GM23338 (cell line): ENCODE measurements around the gene UPK1B. TPM values are rescaled to one million over a fixed set of nuclear protein-coding genes. Genes with fewer than 3 reads are reported as not detected.

Experiments used
- ATAC-seq: fragments of 200-7000 bp; cut with Tn5 transposase; 3 replicates; pipeline ENCODE4 v1.9.1; 2020
- DNase-seq: peaks from one replicate; pipeline ENCODE4 v3.0.0-alpha.2; 2015; ENCODE audit warnings: low spot score
- H2AFZ ChIP-seq: fragments of 200-600 bp; sonication (generic); 2 replicates; pipeline ENCODE4 v1.8.0; 2016; ENCODE audit warnings: antibody characterized with exemption, mild to moderate bottlenecking, moderate library complexity
- H3F3A ChIP-seq: fragments of 200-600 bp; sonication (generic); replicated peaks from 2 replicates; pipeline ENCODE4 v1.8.0; 2017; ENCODE audit warnings: antibody characterized with exemption, mixed run types, low read depth
- H3K27ac ChIP-seq: fragments of 200-600 bp; sonication (generic); 2 replicates; pipeline ENCODE4 v1.6.1; 2016; ENCODE audit warnings: low read depth
- H3K27me3 ChIP-seq: fragments of 200-600 bp; sonication (generic); 2 replicates; pipeline ENCODE4 v1.8.0; 2016; ENCODE audit warnings: mild to moderate bottlenecking, mixed run types, moderate library complexity; ENCODE audit not compliant: insufficient read depth
- H3K36me3 ChIP-seq: fragments of 200-600 bp; sonication (generic); 2 replicates; pipeline ENCODE4 v1.8.0; 2016; ENCODE audit warnings: mild to moderate bottlenecking; ENCODE audit not compliant: insufficient read depth
- H3K4me1 ChIP-seq: fragments of 200-600 bp; sonication (generic); 2 replicates; pipeline ENCODE4 v1.8.0; 2016; ENCODE audit warnings: mild to moderate bottlenecking, moderate library complexity; ENCODE audit not compliant: insufficient read depth
- H3K4me2 ChIP-seq: fragments of 200-600 bp; sonication (generic); 2 replicates; pipeline ENCODE4 v1.7.1; 2017; ENCODE audit warnings: mixed run types
- H3K4me3 ChIP-seq: fragments of 200-600 bp; sonication (generic); 2 replicates; pipeline ENCODE4 v1.6.1; 2016; ENCODE audit warnings: mixed run types
- H3K79me2 ChIP-seq: fragments of 200-600 bp; sonication (generic); replicated peaks from 2 replicates; pipeline ENCODE4 v1.8.0; 2017; ENCODE audit warnings: mild to moderate bottlenecking; ENCODE audit not compliant: insufficient read depth
- H3K9me2 ChIP-seq: fragments of 200-600 bp; sonication (generic); 2 replicates; pipeline ENCODE4 v1.8.0; 2017; ENCODE audit not compliant: insufficient read depth
- H4K20me1 ChIP-seq: fragments of 200-600 bp; sonication (generic); replicated peaks from 2 replicates; pipeline ENCODE4 v1.8.0; 2017; ENCODE audit warnings: mild to moderate bottlenecking; ENCODE audit not compliant: insufficient read depth
- H3K27ac Mint-ChIP-seq: 2 replicates; pipeline ENCODE4 v1.8.0; 2020; ENCODE audit warnings: inconsistent platforms, mild to moderate bottlenecking, moderate library complexity, mixed read lengths
- H3K27me3 Mint-ChIP-seq: 3 replicates; pipeline ENCODE4 v1.8.0; 2022; ENCODE audit warnings: low read depth, mild to moderate bottlenecking, moderate library complexity, mixed read lengths, inconsistent platforms; ENCODE audit not compliant: insufficient read depth, poor library complexity
- H3K36me3 Mint-ChIP-seq: 3 replicates; pipeline ENCODE4 v1.8.0; 2021; ENCODE audit warnings: low read depth, mild to moderate bottlenecking, inconsistent platforms, moderate library complexity, mixed read lengths
- H3K4me1 Mint-ChIP-seq: 3 replicates; pipeline ENCODE4 v1.8.0; 2020; ENCODE audit warnings: mild to moderate bottlenecking, inconsistent platforms, mixed read lengths
- H3K4me3 Mint-ChIP-seq: 3 replicates; pipeline ENCODE4 v1.8.0; 2021; ENCODE audit warnings: moderate library complexity, mild to moderate bottlenecking, inconsistent platforms, mixed read lengths
- H3K9me3 Mint-ChIP-seq: 3 replicates; pipeline ENCODE4 v1.8.0; 2020; ENCODE audit warnings: moderate library complexity, mild to moderate bottlenecking, inconsistent platforms, mixed read lengths
- CREB1 ChIP-seq: fragments of 250-450 bp; sonication (Bioruptor Pico); IDR thresholded peaks from 2 replicates; pipeline ENCODE4 v1.5.0; 2020; ENCODE audit warnings: low read depth, mild to moderate bottlenecking, moderate library complexity
- EZH2phosphoT487 ChIP-seq: fragments of 200-600 bp; sonication (generic); IDR thresholded peaks from one replicate; pipeline ENCODE4 v1.8.1; 2018; ENCODE audit warnings: antibody characterized with exemption; ENCODE audit not compliant: unreplicated experiment
- JUNB ChIP-seq: IDR thresholded peaks from one replicate; pipeline ENCODE4 v1.6.1; 2016; ENCODE audit warnings: antibody characterized with exemption; ENCODE audit not compliant: unreplicated experiment
- NANOG ChIP-seq: IDR thresholded peaks from 2 replicates; pipeline ENCODE4 v1.6.1; 2016; ENCODE audit warnings: antibody characterized with exemption, borderline replicate concordance
- POLR2AphosphoS5 ChIP-seq: IDR thresholded peaks from 2 replicates; pipeline ENCODE4 v1.6.1; 2016; ENCODE audit warnings: antibody characterized with exemption, low read depth
- STAT1 ChIP-seq: IDR thresholded peaks from one replicate; pipeline ENCODE4 v1.6.1; 2016; ENCODE audit warnings: antibody characterized with exemption; ENCODE audit not compliant: unreplicated experiment
- ZNF114 ChIP-seq: fragments of 250-450 bp; sonication (Bioruptor Pico); IDR thresholded peaks from 2 replicates; pipeline ENCODE4 v1.5.0; 2020; ENCODE audit warnings: mild to moderate bottlenecking, moderate library complexity
- ZNF331 ChIP-seq: fragments of 250-450 bp; sonication (Bioruptor Pico); IDR thresholded peaks from 2 replicates; pipeline ENCODE4 v1.5.0; 2020; ENCODE audit warnings: low read depth, mild to moderate bottlenecking, moderate library complexity
- polyA plus RNA-seq: library from polyadenylated mRNA; unstranded; fragments of >200 nt; fragmentation: Nextera tagmentation; extraction: Ambion mirVana; gene quantifications from 2 replicates; pipeline ENCODE4 v1.2.1, GENCODE V29; 2016
- total RNA-seq: library from RNA; depleted of rRNA; stranded (reverse); fragments of >200 nt; shearing (Covaris generic); gene quantifications from 2 replicates; pipeline ENCODE4 v1.2.3, GENCODE V29; 2014
- TF ChIP-seq, protein P1 (sequence below): IDR thresholded peaks from 2 replicates; pipeline ENCODE4 v1.6.1; 2016; ENCODE audit warnings: antibody characterized with exemption
- TF ChIP-seq, protein P2 (sequence below): IDR thresholded peaks from one replicate; pipeline ENCODE4 v1.6.1; 2018; ENCODE audit warnings: antibody characterized with exemption; ENCODE audit not compliant: unreplicated experiment
- TF ChIP-seq, protein P3 (sequence below): fragments of 250-450 bp; sonication (Bioruptor Pico); IDR thresholded peaks from 2 replicates; pipeline ENCODE4 v1.5.0; 2020; ENCODE audit warnings: mild to moderate bottlenecking, moderate library complexity

UPK1B gene
- total and polyA plus RNA-seq, 2 experiments from 2014 or later = 0.39 to 0.66 TPM

DNA sequence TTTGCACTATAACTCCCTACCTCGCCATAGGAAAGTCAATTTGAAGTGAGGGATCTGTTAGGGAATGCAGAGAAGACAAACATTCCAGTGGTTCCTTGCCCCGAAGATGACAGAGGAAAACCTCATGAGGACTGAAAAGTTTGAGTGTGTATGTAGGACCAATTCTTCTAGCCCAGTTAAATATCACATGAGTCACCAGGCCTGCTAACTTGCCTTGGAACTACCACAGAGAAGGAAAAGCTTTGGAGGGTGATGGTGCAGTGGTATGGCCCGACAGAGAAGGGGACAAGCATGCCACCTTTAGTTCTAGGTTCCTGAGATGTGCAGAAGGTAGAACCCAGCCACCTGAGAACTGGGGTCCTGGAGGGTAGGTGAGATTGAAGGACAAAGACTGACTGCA, 2.6 kb upstream of the UPK1B start:
- H4K20me1 ChIP-seq = no peaks in the 10 kb centered on the region
- no peaks in the 10 kb centered on the region for H3K9me2 ChIP-seq
- ATAC-seq (no peak), DNase-seq (no peak)
- H3K27me3 ChIP-seq = no peaks in the 10 kb centered on the region
- no peak overlapping the region for H3K4me2 ChIP-seq
- no peaks in the 10 kb centered on the region; the same call in 1 of the 3 replicates for H3K36me3 Mint-ChIP-seq
- H3K36me3 ChIP-seq = no peaks in the 10 kb centered on the region
- H3K9me3 Mint-ChIP-seq = peaks cover 13% of the 10 kb centered on the region
- H2AFZ ChIP-seq = no peak overlapping the region
- no peaks in the 10 kb centered on the region for H3K4me1 ChIP-seq
- TF ChIP-seq CREB1 (no peak), ZNF114 (CRISPR knock-in tag) (no peak), JUNB (no peak), STAT1 (no peak)
- TF ChIP-seq, protein P1, sequence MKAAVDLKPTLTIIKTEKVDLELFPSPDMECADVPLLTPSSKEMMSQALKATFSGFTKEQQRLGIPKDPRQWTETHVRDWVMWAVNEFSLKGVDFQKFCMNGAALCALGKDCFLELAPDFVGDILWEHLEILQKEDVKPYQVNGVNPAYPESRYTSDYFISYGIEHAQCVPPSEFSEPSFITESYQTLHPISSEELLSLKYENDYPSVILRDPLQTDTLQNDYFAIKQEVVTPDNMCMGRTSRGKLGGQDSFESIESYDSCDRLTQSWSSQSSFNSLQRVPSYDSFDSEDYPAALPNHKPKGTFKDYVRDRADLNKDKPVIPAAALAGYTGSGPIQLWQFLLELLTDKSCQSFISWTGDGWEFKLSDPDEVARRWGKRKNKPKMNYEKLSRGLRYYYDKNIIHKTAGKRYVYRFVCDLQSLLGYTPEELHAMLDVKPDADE = no peak
- TF ChIP-seq, protein P2, sequence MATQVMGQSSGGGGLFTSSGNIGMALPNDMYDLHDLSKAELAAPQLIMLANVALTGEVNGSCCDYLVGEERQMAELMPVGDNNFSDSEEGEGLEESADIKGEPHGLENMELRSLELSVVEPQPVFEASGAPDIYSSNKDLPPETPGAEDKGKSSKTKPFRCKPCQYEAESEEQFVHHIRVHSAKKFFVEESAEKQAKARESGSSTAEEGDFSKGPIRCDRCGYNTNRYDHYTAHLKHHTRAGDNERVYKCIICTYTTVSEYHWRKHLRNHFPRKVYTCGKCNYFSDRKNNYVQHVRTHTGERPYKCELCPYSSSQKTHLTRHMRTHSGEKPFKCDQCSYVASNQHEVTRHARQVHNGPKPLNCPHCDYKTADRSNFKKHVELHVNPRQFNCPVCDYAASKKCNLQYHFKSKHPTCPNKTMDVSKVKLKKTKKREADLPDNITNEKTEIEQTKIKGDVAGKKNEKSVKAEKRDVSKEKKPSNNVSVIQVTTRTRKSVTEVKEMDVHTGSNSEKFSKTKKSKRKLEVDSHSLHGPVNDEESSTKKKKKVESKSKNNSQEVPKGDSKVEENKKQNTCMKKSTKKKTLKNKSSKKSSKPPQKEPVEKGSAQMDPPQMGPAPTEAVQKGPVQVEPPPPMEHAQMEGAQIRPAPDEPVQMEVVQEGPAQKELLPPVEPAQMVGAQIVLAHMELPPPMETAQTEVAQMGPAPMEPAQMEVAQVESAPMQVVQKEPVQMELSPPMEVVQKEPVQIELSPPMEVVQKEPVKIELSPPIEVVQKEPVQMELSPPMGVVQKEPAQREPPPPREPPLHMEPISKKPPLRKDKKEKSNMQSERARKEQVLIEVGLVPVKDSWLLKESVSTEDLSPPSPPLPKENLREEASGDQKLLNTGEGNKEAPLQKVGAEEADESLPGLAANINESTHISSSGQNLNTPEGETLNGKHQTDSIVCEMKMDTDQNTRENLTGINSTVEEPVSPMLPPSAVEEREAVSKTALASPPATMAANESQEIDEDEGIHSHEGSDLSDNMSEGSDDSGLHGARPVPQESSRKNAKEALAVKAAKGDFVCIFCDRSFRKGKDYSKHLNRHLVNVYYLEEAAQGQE = no peak
- no peak overlapping the region for H3K27ac Mint-ChIP-seq
- H3K4me3 Mint-ChIP-seq = no peak overlapping the region
- H3F3A ChIP-seq = no peaks in the 10 kb centered on the region
- H3K4me1 Mint-ChIP-seq = peaks cover 4% of the 10 kb centered on the region
- no peaks in the 10 kb centered on the region for H3K79me2 ChIP-seq
- no peak overlapping the region for H3K27ac ChIP-seq
- H3K4me3 ChIP-seq = no peak overlapping the region
- H3K27me3 Mint-ChIP-seq = no peaks in the 10 kb centered on the region

DNA sequence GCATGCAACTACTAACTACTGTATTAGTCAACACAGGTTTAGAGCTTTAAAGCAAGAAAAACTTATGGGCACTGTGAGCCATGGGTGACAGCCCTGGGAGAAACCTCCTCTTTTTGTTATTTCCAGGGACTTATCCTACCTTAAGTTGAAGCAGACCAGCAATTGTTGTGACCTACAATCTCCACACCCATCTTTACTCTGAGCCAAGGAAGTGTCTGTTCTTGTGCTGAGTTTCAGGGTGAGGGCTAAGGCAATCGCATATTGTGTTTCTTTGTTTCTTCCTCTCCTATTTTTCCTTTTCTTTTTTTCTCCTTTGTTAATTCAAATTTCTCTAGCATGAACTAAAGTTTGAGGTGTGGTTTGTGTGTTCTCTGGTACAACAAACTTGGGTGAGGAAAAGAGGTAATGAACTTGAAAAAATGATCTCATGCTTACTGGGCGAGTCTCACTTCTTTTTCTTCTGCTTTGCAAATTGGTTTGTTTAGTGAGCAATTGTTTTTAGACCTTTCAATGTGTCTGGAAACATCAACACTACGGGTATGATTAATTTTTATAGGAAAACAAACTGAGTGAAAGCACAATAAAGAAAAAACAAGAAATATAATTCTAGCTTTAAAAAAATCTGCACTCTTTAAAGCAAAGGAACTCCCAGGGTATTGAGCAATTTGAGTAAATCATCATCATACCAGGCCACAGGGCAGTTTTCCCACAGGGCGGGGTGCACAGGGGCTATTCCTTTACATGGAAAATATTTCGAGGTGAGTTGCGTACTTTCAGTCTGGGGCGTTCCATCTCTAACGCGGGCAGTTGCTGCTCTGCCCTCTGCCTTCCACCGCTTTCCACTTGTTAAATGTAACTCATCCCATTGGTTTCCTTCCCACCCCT, 2.7 kb downstream of the UPK1B start:
- Histone ChIP-seq H2AFZ (peak overlapping the region; percentile 73), H3K4me1 (no peaks in the 10 kb centered on the region), H3K4me3 (no peak overlapping the region), H3K4me2 (no peak overlapping the region), H3K36me3 (no peaks in the 10 kb centered on the region), H3F3A (no peaks in the 10 kb centered on the region), H3K79me2 (no peaks in the 10 kb centered on the region), H3K9me2 (no peaks in the 10 kb centered on the region), H3K27me3 (no peaks in the 10 kb centered on the region), H3K27ac (no peak overlapping the region), H4K20me1 (no peaks in the 10 kb centered on the region)
- H3K9me3 Mint-ChIP-seq = no peaks in the 10 kb centered on the region
- DNase-seq (no peak), ATAC-seq (no peak)
- no peak overlapping the region for H3K27ac Mint-ChIP-seq
- H3K4me3 Mint-ChIP-seq = no peak overlapping the region
- H3K36me3 Mint-ChIP-seq = no peaks in the 10 kb centered on the region
- H3K4me1 Mint-ChIP-seq = peaks cover 4% of the 10 kb centered on the region
- no peaks in the 10 kb centered on the region for H3K27me3 Mint-ChIP-seq
- no peak for TF ChIP-seq NANOG
- no peak for TF ChIP-seq CREB1
- TF ChIP-seq ZNF331 (CRISPR knock-in tag) = no peak
- no peak for TF ChIP-seq EZH2phosphoT487
- TF ChIP-seq, protein P3, sequence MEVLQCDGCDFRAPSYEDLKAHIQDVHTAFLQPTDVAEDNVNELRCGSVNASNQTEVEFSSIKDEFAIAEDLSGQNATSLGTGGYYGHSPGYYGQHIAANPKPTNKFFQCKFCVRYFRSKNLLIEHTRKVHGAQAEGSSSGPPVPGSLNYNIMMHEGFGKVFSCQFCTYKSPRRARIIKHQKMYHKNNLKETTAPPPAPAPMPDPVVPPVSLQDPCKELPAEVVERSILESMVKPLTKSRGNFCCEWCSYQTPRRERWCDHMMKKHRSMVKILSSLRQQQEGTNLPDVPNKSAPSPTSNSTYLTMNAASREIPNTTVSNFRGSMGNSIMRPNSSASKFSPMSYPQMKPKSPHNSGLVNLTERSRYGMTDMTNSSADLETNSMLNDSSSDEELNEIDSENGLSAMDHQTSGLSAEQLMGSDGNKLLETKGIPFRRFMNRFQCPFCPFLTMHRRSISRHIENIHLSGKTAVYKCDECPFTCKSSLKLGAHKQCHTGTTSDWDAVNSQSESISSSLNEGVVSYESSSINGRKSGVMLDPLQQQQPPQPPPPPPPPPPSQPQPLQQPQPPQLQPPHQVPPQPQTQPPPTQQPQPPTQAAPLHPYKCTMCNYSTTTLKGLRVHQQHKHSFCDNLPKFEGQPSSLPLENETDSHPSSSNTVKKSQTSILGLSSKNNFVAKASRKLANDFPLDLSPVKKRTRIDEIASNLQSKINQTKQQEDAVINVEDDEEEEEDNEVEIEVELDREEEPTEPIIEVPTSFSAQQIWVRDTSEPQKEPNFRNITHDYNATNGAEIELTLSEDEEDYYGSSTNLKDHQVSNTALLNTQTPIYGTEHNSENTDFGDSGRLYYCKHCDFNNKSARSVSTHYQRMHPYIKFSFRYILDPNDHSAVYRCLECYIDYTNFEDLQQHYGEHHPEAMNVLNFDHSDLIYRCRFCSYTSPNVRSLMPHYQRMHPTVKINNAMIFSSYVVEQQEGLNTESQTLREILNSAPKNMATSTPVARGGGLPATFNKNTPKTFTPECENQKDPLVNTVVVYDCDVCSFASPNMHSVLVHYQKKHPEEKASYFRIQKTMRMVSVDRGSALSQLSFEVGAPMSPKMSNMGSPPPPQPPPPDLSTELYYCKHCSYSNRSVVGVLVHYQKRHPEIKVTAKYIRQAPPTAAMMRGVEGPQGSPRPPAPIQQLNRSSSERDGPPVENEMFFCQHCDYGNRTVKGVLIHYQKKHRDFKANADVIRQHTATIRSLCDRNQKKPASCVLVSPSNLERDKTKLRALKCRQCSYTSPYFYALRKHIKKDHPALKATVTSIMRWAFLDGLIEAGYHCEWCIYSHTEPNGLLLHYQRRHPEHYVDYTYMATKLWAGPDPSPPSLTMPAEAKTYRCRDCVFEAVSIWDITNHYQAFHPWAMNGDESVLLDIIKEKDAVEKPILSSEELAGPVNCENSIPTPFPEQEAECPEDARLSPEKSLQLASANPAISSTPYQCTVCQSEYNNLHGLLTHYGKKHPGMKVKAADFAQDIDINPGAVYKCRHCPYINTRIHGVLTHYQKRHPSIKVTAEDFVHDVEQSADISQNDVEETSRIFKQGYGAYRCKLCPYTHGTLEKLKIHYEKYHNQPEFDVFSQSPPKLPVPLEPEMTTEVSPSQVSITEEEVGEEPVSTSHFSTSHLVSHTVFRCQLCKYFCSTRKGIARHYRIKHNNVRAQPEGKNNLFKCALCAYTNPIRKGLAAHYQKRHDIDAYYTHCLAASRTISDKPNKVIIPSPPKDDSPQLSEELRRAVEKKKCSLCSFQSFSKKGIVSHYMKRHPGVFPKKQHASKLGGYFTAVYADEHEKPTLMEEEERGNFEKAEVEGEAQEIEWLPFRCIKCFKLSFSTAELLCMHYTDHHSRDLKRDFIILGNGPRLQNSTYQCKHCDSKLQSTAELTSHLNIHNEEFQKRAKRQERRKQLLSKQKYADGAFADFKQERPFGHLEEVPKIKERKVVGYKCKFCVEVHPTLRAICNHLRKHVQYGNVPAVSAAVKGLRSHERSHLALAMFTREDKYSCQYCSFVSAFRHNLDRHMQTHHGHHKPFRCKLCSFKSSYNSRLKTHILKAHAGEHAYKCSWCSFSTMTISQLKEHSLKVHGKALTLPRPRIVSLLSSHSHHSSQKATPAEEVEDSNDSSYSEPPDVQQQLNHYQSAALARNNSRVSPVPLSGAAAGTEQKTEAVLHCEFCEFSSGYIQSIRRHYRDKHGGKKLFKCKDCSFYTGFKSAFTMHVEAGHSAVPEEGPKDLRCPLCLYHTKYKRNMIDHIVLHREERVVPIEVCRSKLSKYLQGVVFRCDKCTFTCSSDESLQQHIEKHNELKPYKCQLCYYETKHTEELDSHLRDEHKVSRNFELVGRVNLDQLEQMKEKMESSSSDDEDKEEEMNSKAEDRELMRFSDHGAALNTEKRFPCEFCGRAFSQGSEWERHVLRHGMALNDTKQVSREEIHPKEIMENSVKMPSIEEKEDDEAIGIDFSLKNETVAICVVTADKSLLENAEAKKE = no peak
- no peak for TF ChIP-seq POLR2AphosphoS5
- TF ChIP-seq STAT1 = no peak
